SK-N-SH (cell line): ENCODE data around the gene DUXB. TPM values are rescaled to one million over a fixed set of nuclear protein-coding genes. Genes with fewer than 3 reads are reported as not detected.

ENCODE experiments used
- CTCF ChIA-PET: fragments of 300-600, 350-600 bp; formaldehyde crosslinking; extraction: SDS; loops from one replicate; lab custom pipeline; 2021; lab: Yijun Ruan, JAX
- POLR2A ChIA-PET: fragments of 350-600 bp; sonication (Branson Sonifier 250); formaldehyde crosslinking; extraction: SDS; loops from one replicate; lab custom pipeline; 2020; ENCODE audit warnings: antibody characterized with exemption, inconsistent platforms; lab: Yijun Ruan, JAX
- DNase-seq: peaks from one replicate; pipeline ENCODE4 v3.0.0; 2012
- H2AFZ ChIP-seq: fragments of 200-600 bp; sonication (generic); 2 replicates; pipeline ENCODE4 v1.8.1; 2016; ENCODE audit warnings: antibody characterized with exemption, mild to moderate bottlenecking, low read depth
- H3F3A ChIP-seq: fragments of 200-600 bp; sonication (generic); replicated peaks from 2 replicates; pipeline ENCODE3; 2016; ENCODE audit warnings: antibody characterized with exemption, mild to moderate bottlenecking; ENCODE audit not compliant: insufficient read depth
- H3K27ac ChIP-seq, 2 experiments: fragments of 200-500 bp in 1 of 2; fragments of 200-600 bp in 1 of 2; sonication (Bioruptor generic) in 1 of 2; sonication (generic), shearing (Covaris generic) in 1 of 2; 2 replicates each; pipeline versions ENCODE4 v1.5.1 to v1.6.1; 2014 to 2016; ENCODE audit warnings: low read depth in 2 of 2, inconsistent platforms in 1 of 2, low read length in 1 of 2, mild to moderate bottlenecking in 1 of 2, mixed read lengths in 1 of 2
- H3K27me3 ChIP-seq: fragments of 200-600 bp; sonication (generic), shearing (Covaris generic); 2 replicates; pipeline ENCODE4 v1.6.1; 2016; ENCODE audit warnings: mixed run types; ENCODE audit not compliant: insufficient read depth
- H3K36me3 ChIP-seq, 2 experiments: fragments of 200-500 bp in 1 of 2; fragments of 200-600 bp in 1 of 2; sonication (Bioruptor generic) in 1 of 2; sonication (generic) in 1 of 2; replicated peaks in 1 of 2; 2 replicates each; pipeline versions ENCODE3 to v1.5.1; 2014 to 2016; ENCODE audit warnings: low read length in 1 of 2, mild to moderate bottlenecking in 1 of 2; ENCODE audit not compliant: insufficient read depth in 2 of 2, control insufficient read depth in 1 of 2
- H3K4me1 ChIP-seq, 2 experiments: fragments of 200-500 bp in 1 of 2; fragments of 200-600 bp in 1 of 2; sonication (Bioruptor generic) in 1 of 2; sonication (generic), shearing (Covaris generic) in 1 of 2; 2 replicates each; pipeline versions ENCODE4 v1.5.1 to v1.6.1; 2014 to 2016; ENCODE audit warnings: low read depth in 1 of 2, low read length in 1 of 2, mixed run types in 1 of 2; ENCODE audit not compliant: insufficient read depth in 2 of 2, control insufficient read depth in 1 of 2
- H3K4me2 ChIP-seq: fragments of 200-600 bp; sonication (generic), shearing (Covaris generic); 2 replicates; pipeline ENCODE4 v1.6.1; 2017; ENCODE audit warnings: mixed run types
- H3K4me3 ChIP-seq, 2 experiments: fragments of 200-500 bp in 1 of 2; fragments of 200-600 bp in 1 of 2; sonication (Bioruptor generic) in 1 of 2; sonication (generic), shearing (Covaris generic) in 1 of 2; 2 replicates each; pipeline versions ENCODE4 v1.5.1 to v1.8.1; 2014 to 2016; ENCODE audit warnings: low read depth in 2 of 2, inconsistent platforms in 1 of 2, low read length in 1 of 2, mild to moderate bottlenecking in 1 of 2, mixed read lengths in 1 of 2, moderate library complexity in 1 of 2
- H3K79me2 ChIP-seq: fragments of 200-600 bp; sonication (generic); 2 replicates; pipeline ENCODE4 v1.8.1; 2017; ENCODE audit warnings: mild to moderate bottlenecking; ENCODE audit not compliant: insufficient read depth
- H3K9ac ChIP-seq: fragments of 200-600 bp; sonication (generic); 2 replicates; pipeline ENCODE4 v1.6.1; 2017; ENCODE audit warnings: mixed run types
- H3K9me2 ChIP-seq: fragments of 200-600 bp; sonication (generic); 2 replicates; pipeline ENCODE4 v1.6.1; 2017; ENCODE audit warnings: mixed run types
- H3K9me3 ChIP-seq: fragments of 200-600 bp; sonication (generic); 2 replicates; pipeline ENCODE4 v1.6.1; 2017; ENCODE audit warnings: mixed run types, mild to moderate bottlenecking, moderate library complexity
- H4K20me1 ChIP-seq: fragments of 200-600 bp; sonication (generic); 2 replicates; pipeline ENCODE4 v1.6.1; 2017; ENCODE audit warnings: mild to moderate bottlenecking, mixed run types; ENCODE audit not compliant: insufficient read depth
- CHD2 ChIP-seq: fragments of 150-350 bp; IDR thresholded peaks from 2 replicates; pipeline ENCODE4 v1.6.1; 2018; ENCODE audit warnings: low read length; ENCODE audit not compliant: partially characterized antibody
- EP300 ChIP-seq, 2 experiments: IDR thresholded peaks; 2 replicates each; pipeline versions ENCODE4 v1.4.0 to v1.6.1; 2012; ENCODE audit warnings: borderline replicate concordance in 1 of 2, low read depth in 1 of 2, low read length in 1 of 2
- EZH2phosphoT487 ChIP-seq: fragments of 200-600 bp; sonication (generic); IDR thresholded peaks from 2 replicates; pipeline ENCODE4 v1.6.1; 2017; ENCODE audit warnings: low read depth, mixed run types, mild to moderate bottlenecking, antibody characterized with exemption, moderate library complexity, borderline replicate concordance
- FOXJ3 ChIP-seq: sonication (generic); formaldehyde crosslinking; IDR thresholded peaks from 2 replicates; pipeline ENCODE4 v1.5.1; 2020; ENCODE audit warnings: mild to moderate bottlenecking, missing genetic modification reagents
- MEF2A ChIP-seq: IDR thresholded peaks from 2 replicates; pipeline ENCODE4 v1.4.0; 2012; ENCODE audit warnings: low read depth, borderline replicate concordance
- MXI1 ChIP-seq: IDR thresholded peaks from 2 replicates; pipeline ENCODE4 v1.6.1; 2012; ENCODE audit warnings: mild to moderate bottlenecking, low read depth, low read length, improper control_type of control experiment
- RAD21 ChIP-seq: IDR thresholded peaks from 2 replicates; pipeline ENCODE4 v1.6.1; 2012; ENCODE audit warnings: mild to moderate bottlenecking, low read length
- RCOR1 ChIP-seq: fragments of 150-350 bp; IDR thresholded peaks from 2 replicates; pipeline ENCODE4 v1.6.1; 2017; ENCODE audit warnings: antibody characterized with exemption, low read length
- SIN3A ChIP-seq: IDR thresholded peaks from 2 replicates; pipeline ENCODE4 v1.6.1; 2012; ENCODE audit warnings: low read depth, mild to moderate bottlenecking, low read length, moderate library complexity, borderline replicate concordance
- SMC3 ChIP-seq: IDR thresholded peaks from 2 replicates; pipeline ENCODE4 v1.6.1; 2012; ENCODE audit warnings: low read depth, low read length, improper control_type of control experiment
- TCF12 ChIP-seq: IDR thresholded peaks from 2 replicates; pipeline ENCODE4 v1.4.0; 2012
- WGBS: methylation state at CpG from one replicate; pipeline ENCODE4 v1.1.6; 2017; ENCODE audit warnings: low lambda C conversion rate; 5-methylcytosine and 5-hydroxymethylcytosine counted together
- polyA plus RNA-seq, 3 experiments: library from polyadenylated mRNA; depleted of rRNA; stranded (reverse); fragments of >200 nt; gene quantifications; 2 replicates each; pipeline ENCODE4 v1.2.3, GENCODE V29; 2012
- TF ChIP-seq, protein P1 (sequence below): IDR thresholded peaks from 2 replicates; pipeline ENCODE4 v1.4.0; 2012; ENCODE audit warnings: low read depth
- TF ChIP-seq, protein P2 (sequence below): IDR thresholded peaks from 2 replicates; pipeline ENCODE4; 2012
- TF ChIP-seq, protein P3 (sequence below): IDR thresholded peaks from 2 replicates; pipeline ENCODE4 v1.4.0; 2012; ENCODE audit warnings: low read depth, borderline replicate concordance

Gene DUXB
- polyA plus RNA-seq, 1 of the 3 experiments (the other 2 are of a cell fraction): not detected

DNA sequence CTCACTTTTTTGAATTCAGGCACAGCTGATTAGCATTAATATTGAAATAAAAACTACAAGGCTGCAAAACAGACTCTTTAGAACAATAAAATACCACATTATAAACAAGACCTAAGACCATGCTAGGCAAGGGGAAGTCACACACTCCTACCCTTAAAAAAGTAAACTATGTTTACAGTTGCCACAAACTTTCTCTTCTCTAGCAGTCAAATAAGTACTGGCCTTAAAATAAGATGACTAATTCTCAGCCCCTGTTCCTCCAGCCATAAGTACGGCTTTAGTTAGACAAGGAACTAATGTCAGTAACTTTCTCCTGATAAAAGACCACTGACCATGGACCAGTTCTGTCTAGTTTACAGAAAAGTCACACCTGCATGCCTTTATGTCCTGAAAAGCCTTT is 44.6 kb upstream of the DUXB start:
- no peak overlapping the region for H3K27ac ChIP-seq
- peaks cover 12% of the 10 kb centered on the region; the same call in 1 of the 2 replicates for H3K9me3 ChIP-seq
- no peak overlapping the region for H3K4me2 ChIP-seq
- H3K27me3 ChIP-seq: no peaks in the 10 kb centered on the region
- DNase-seq: no peak
- no peaks in the 10 kb centered on the region for H3K79me2 ChIP-seq
- H3K36me3 ChIP-seq: no peaks in the 10 kb centered on the region
- H3K4me1 ChIP-seq: no peaks in the 10 kb centered on the region
- POLR2A ChIA-PET: no interaction called here
- no peak overlapping the region for H2AFZ ChIP-seq
- 50% methylated on average over 1 of the region's 1 CpG for WGBS
- TF ChIP-seq RCOR1: no peak
- TF ChIP-seq, protein P1, sequence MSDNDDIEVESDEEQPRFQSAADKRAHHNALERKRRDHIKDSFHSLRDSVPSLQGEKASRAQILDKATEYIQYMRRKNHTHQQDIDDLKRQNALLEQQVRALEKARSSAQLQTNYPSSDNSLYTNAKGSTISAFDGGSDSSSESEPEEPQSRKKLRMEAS: no peak
- no peak for TF ChIP-seq MEF2A
- no peak for TF ChIP-seq CHD2
- no peak for TF ChIP-seq SMC3
- TF ChIP-seq SIN3A: no peak
- TF ChIP-seq, protein P2, sequence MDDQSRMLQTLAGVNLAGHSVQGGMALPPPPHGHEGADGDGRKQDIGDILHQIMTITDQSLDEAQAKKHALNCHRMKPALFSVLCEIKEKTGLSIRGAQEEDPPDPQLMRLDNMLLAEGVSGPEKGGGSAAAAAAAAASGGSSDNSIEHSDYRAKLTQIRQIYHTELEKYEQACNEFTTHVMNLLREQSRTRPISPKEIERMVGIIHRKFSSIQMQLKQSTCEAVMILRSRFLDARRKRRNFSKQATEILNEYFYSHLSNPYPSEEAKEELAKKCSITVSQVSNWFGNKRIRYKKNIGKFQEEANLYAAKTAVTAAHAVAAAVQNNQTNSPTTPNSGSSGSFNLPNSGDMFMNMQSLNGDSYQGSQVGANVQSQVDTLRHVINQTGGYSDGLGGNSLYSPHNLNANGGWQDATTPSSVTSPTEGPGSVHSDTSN: no peak
- TF ChIP-seq EZH2phosphoT487: no peak
- no peak for TF ChIP-seq MXI1
- TF ChIP-seq TCF12: no peak
- TF ChIP-seq, protein P3, sequence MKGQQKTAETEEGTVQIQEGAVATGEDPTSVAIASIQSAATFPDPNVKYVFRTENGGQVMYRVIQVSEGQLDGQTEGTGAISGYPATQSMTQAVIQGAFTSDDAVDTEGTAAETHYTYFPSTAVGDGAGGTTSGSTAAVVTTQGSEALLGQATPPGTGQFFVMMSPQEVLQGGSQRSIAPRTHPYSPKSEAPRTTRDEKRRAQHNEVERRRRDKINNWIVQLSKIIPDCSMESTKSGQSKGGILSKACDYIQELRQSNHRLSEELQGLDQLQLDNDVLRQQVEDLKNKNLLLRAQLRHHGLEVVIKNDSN: no peak
- TF ChIP-seq EP300 (IDR thresholded peaks at IDR 0.05; ENCODE audit: borderline replicate concordance in 1 of 2, low read depth in 1 of 2, low read length in 1 of 2): no peak
- CTCF ChIA-PET: no interaction called here
- no peaks in the 10 kb centered on the region for H3K9me2 ChIP-seq
- H3K9ac ChIP-seq: no peak overlapping the region
- no peak overlapping the region for H3K4me3 ChIP-seq
- H3F3A ChIP-seq: no peaks in the 10 kb centered on the region
- H4K20me1 ChIP-seq: no peaks in the 10 kb centered on the region

DNA sequence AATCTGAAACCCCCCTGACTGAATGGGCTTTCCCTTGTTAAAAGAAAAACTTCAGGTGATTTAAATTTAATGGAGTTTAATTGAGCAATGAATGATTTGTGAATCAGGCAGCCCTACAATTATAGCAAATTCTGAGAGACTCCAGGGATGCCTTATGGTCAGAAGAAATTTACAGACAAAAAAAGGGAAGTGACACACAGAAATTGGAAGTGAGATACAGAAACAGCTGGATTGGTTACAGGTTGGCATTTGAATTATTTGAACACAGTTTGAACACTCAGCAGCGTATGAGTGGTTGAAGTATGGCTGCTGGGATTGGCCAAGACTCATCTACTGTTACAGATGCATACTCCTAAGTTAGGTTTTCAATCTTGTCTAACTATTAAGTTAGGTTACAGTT is 44.0 kb upstream of the DUXB start:
- H3F3A ChIP-seq: no peaks in the 10 kb centered on the region
- peaks cover 12% of the 10 kb centered on the region; the same call in 1 of the 2 replicates for H3K9me3 ChIP-seq
- ChIA-PET CTCF (interaction anchor here (2.1 kb wide), 1 partner anchor 18 kb away, joined by 8 read pairs; no protein-coding TSS in a partner anchor), POLR2A (no interaction called here)
- DNase-seq: no peak
- no peak overlapping the region for H3K4me2 ChIP-seq
- H3K36me3 ChIP-seq: no peaks in the 10 kb centered on the region
- H3K9ac ChIP-seq: no peak overlapping the region
- 0% methylated on average over 1 of the region's 1 CpG for WGBS
- no peaks in the 10 kb centered on the region for H3K9me2 ChIP-seq
- H3K4me1 ChIP-seq: no peaks in the 10 kb centered on the region
- H3K27ac ChIP-seq: no peak overlapping the region
- no peak overlapping the region for H2AFZ ChIP-seq
- H3K79me2 ChIP-seq: no peaks in the 10 kb centered on the region
- TF ChIP-seq FOXJ3 (CRISPR knock-in tag): no peak
- no peak for TF ChIP-seq RAD21
- H4K20me1 ChIP-seq: no peaks in the 10 kb centered on the region
- H3K27me3 ChIP-seq: no peaks in the 10 kb centered on the region
- no peak overlapping the region for H3K4me3 ChIP-seq
